Psoas muscle (tissue), 8 donors: ENCODE results near the gene LMNB1. TPM values are rescaled to one million over a fixed set of nuclear protein-coding genes. Genes with fewer than 3 reads are reported as not detected.

Experiments
- ATAC-seq, 4 donors: fragments of 200-7000 bp; cut with Tn5 transposase; one replicate each; pipeline ENCODE4 v1.9.1; 2020; ENCODE audit warnings: moderate library complexity in 3 of 4, mild to moderate bottlenecking in 2 of 4
- DNase-seq, 2 donors: peaks; one replicate each; pipeline ENCODE4 v3.0.0-alpha.2; 2020
- H3K27ac ChIP-seq: fragments of 200-600 bp; one replicate; pipeline ENCODE4 v1.8.0; 2022
- H3K27me3 ChIP-seq, 3 donors: fragments of 200-600 bp in 1 of 3; one replicate each; pipeline versions ENCODE4 v1.6.1 to v1.8.0; 2013 to 2022; ENCODE audit warnings: low read length in 2 of 3, mild to moderate bottlenecking in 2 of 3, moderate library complexity in 1 of 3; ENCODE audit not compliant: insufficient read depth in 3 of 3
- H3K36me3 ChIP-seq, 2 donors: fragments of 200-600 bp in 1 of 2; one replicate each; pipeline versions ENCODE4 v1.6.1 to v1.8.0; 2013 to 2022; ENCODE audit warnings: low read depth in 1 of 2, mild to moderate bottlenecking in 1 of 2, moderate library complexity in 1 of 2; ENCODE audit not compliant: insufficient read depth in 1 of 2
- H3K4me1 ChIP-seq: fragments of 200-600 bp; one replicate; pipeline ENCODE4 v1.8.0; 2022
- H3K4me3 ChIP-seq: fragments of 200-600 bp; one replicate; pipeline ENCODE4 v1.8.0; 2022; ENCODE audit warnings: mild to moderate bottlenecking
- H3K9me3 ChIP-seq: fragments of 200-600 bp; one replicate; pipeline ENCODE4 v1.8.0; 2022
- CTCF ChIP-seq: fragments of 200-600 bp; IDR thresholded peaks from one replicate; pipeline ENCODE4 v1.8.0; 2022; ENCODE audit warnings: antibody characterized with exemption
- WGBS, 3 donors: extraction: QIAGEN DNeasy Blood & Tissue Kit; methylation state at CpG; one replicate each; pipeline versions ENCODE4 v1.1.6 to v1.1.7; 2013; 5-methylcytosine and 5-hydroxymethylcytosine counted together
- intact Hi-C, 2 donors: fragments of 100-400 bp; cut with DNase I; formaldehyde crosslinking; loops; one replicate each; pipeline versions ENCODE4 v1.11.0 to v1.14.2; 2022
- polyA plus RNA-seq, 3 donors: library from polyadenylated mRNA; stranded (reverse); fragments of 200-250 nt; gene quantifications; one replicate each; pipeline ENCODE4 v1.2.3, GENCODE V29; 2013
- total RNA-seq, 4 donors: library from RNA; stranded (reverse); fragmentation: NEBNext Ultra II Directional in 2 of 4; extraction: Animal tissue kit (Norgen Biotek cat#: 25700) in 2 of 4; gene quantifications; one replicate each; pipeline versions ENCODE4 v1.2.1 to v1.2.4, GENCODE V29; 2021 to 2023
- donor health status: healthy with polysubstance abuse.
- donor health status: DM: no; HTN: no; CAD: no; lungs with moderate emphysema.
- donor health status: Bipolar disorder and iron deficiency.
- donor health status: healthy.
- donor health status: DM: yes; HTN: yes; CAD: no.
- donor health status: DM: no; HTN: no; CAD: no.
- donor health status: DM: no; HTN: no; CAD: no.
- donor health status: DM: yes; HTN: yes; CAD: no.

The LMNB1 gene
- total and polyA plus RNA-seq, 7 donors = 0.66 to 4.1 (median 1.4) TPM

- no peak overlapping the region for H3K27ac ChIP-seq
- intact Hi-C loops = no loop called here
Measured at GRCh38 chr5:126878085-126878484, 101.1 kb downstream of the LMNB1 start.

DNA sequence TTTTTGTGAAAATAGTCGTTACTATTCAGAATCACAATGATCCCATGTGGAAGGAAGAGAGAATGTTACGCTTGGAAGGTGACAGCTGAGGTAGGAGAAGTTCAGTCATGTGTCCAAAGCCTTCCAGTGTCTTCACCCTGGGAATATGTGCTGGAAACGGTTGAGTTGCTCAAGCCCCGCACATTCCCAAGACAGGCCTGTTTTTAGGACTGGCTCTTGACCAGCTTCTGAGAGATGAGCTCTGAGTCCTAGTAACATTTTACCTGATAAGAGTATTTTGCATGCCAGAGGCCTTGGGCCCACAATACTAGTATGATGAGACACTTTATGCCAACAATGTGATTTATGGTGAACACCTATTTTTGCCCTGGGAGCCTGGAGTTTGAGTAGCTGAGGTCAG lies 101.7 kb downstream of the LMNB1 start:
- peaks cover 5% of the 10 kb centered on the region for H3K4me1 ChIP-seq
- no peaks in the 10 kb centered on the region for H3K36me3 ChIP-seq
- no peaks in the 10 kb centered on the region for H3K27me3 ChIP-seq
- no peaks in the 10 kb centered on the region for H3K9me3 ChIP-seq
- DNase-seq = no peak
- intact Hi-C loops = no loop called here
- H3K27ac ChIP-seq = no peak overlapping the region
- ATAC-seq = peak in 2 of 4 donors; percentile 71 to 77
- no peak for TF ChIP-seq CTCF
- no peak overlapping the region for H3K4me3 ChIP-seq
- 38 to 76% (median 54%) methylated on average over 4 of the region's 4 CpGs for WGBS, 3 donors

More at GRCh38 chr5:126878085-126878484, 101.1 kb downstream of the LMNB1 start:
- Histone ChIP-seq H3K36me3 (no peaks in the 10 kb centered on the region), H3K4me3 (no peak overlapping the region), H3K27me3 (no peaks in the 10 kb centered on the region), H3K9me3 (no peaks in the 10 kb centered on the region), H3K4me1 (peaks cover 5% of the 10 kb centered on the region)
- DNase-seq (no peak), ATAC-seq (no peak)
- 79 to 87% (median 79%) methylated on average over 13 of the region's 13 CpGs for WGBS, 3 donors
- TF ChIP-seq CTCF = no peak

GRCh38 chr5:126881821-126882600 lies 105.1 kb downstream of the LMNB1 start:
- no peak overlapping the region for H3K27ac ChIP-seq
- intact Hi-C loops = no loop called here
- 78 to 90% (median 85%) methylated on average over 5 of the region's 5 CpGs for WGBS, 3 donors

GRCh38 chr5:126883564-126884245 lies 106.8 kb downstream of the LMNB1 start:
- Histone ChIP-seq H3K4me1 (peaks cover 4% of the 10 kb centered on the region), H3K27ac (no peak overlapping the region), H3K9me3 (no peaks in the 10 kb centered on the region), H3K36me3 (no peaks in the 10 kb centered on the region), H3K4me3 (no peak overlapping the region), H3K27me3 (no peaks in the 10 kb centered on the region)
- ATAC-seq (no peak), DNase-seq (no peak)
- 82 to 87% (median 85%) methylated on average over 2 of the region's 2 CpGs for WGBS, 3 donors
- no peak for TF ChIP-seq CTCF
- intact Hi-C loops = no loop called here

More at GRCh38 chr5:126881821-126882600, 105.1 kb downstream of the LMNB1 start:
- H3K4me3 ChIP-seq = no peak overlapping the region
- DNase-seq = no peak
- ATAC-seq = no peak
- no peaks in the 10 kb centered on the region for H3K9me3 ChIP-seq
- peaks cover 5% of the 10 kb centered on the region for H3K4me1 ChIP-seq
- no peak for TF ChIP-seq CTCF
- H3K36me3 ChIP-seq = no peaks in the 10 kb centered on the region
- no peaks in the 10 kb centered on the region for H3K27me3 ChIP-seq
